Common myeloid progenitor, CD34-positive (primary cell): ENCODE results near the gene LMNTD2.
"Not testable (repeated sequence)": the region's sequence is repeated elsewhere in the genome, so short reads cannot be mapped to it uniquely, and the experiment has no call there.

Source experiments
- CTCF ChIA-PET: fragments of 350-600 bp; sonication (Branson Sonifier 250); formaldehyde crosslinking; loops from one replicate; lab custom pipeline; 2021; ENCODE audit warnings: antibody characterized with exemption; lab: Charles Lee
- POLR2A ChIA-PET: fragments of 350-600 bp; sonication (Branson Sonifier 250); formaldehyde crosslinking; loops from one replicate; lab custom pipeline; 2021; ENCODE audit warnings: antibody characterized with exemption; lab: Charles Lee
- DNase-seq, 3 donors: peaks; one replicate each; pipeline versions ENCODE4 v3.0.0 to v3.0.0-alpha.2; 2013
- H3K27ac ChIP-seq, 2 experiments: 1 replicate in 1 of 2; 2 replicates in 1 of 2; pipeline ENCODE4 v1.7.0; 2013; ENCODE audit warnings: inconsistent platforms in 2 of 2, low read length in 2 of 2, mild to moderate bottlenecking in 2 of 2, low read depth in 1 of 2, moderate library complexity in 1 of 2; ENCODE audit not compliant: severe bottlenecking in 2 of 2, insufficient read depth in 1 of 2, poor library complexity in 1 of 2
- H3K27me3 ChIP-seq, 5 experiments: replicated peaks in 2 of 5; 1 replicate in 3 of 5; 2 replicates in 2 of 5; pipeline versions ENCODE4 v1.6.1 to v1.7.0; 2013; ENCODE audit warnings: low read length in 4 of 5, mild to moderate bottlenecking in 2 of 5, moderate library complexity in 2 of 5, inconsistent platforms in 1 of 5; ENCODE audit not compliant: insufficient read depth in 5 of 5, control insufficient read depth in 4 of 5
- H3K36me3 ChIP-seq, 4 experiments: 1 replicate in 2 of 4; 2 replicates in 2 of 4; pipeline versions ENCODE4 v1.6.1 to v1.7.0; 2013; ENCODE audit warnings: low read length in 3 of 4, control low read depth in 1 of 4, mild to moderate bottlenecking in 1 of 4; ENCODE audit not compliant: control insufficient read depth in 4 of 4, insufficient read depth in 4 of 4
- H3K4me1 ChIP-seq, 4 experiments: 1 replicate in 3 of 4; 2 replicates in 1 of 4; pipeline versions ENCODE4 v1.6.1 to v1.7.1; 2013; ENCODE audit warnings: low read length in 3 of 4, mild to moderate bottlenecking in 3 of 4, control low read depth in 1 of 4, inconsistent platforms in 1 of 4, moderate library complexity in 1 of 4; ENCODE audit not compliant: control insufficient read depth in 4 of 4, insufficient read depth in 4 of 4; ENCODE audit errors: control extremely low read depth in 1 of 4
- H3K4me3 ChIP-seq, 7 experiments: 1 replicate in 4 of 7; 2 replicates in 3 of 7; pipeline versions ENCODE4 v1.5.1 to v1.7.0; 2013; ENCODE audit warnings: mild to moderate bottlenecking in 7 of 7, low read length in 6 of 7, moderate library complexity in 6 of 7, inconsistent platforms in 2 of 7, low read depth in 2 of 7, control low read depth in 1 of 7; ENCODE audit not compliant: insufficient read depth in 4 of 7, control insufficient read depth in 1 of 7; ENCODE audit errors: extremely low read depth in 1 of 7
- H3K9me3 ChIP-seq, 5 experiments: 1 replicate in 4 of 5; 2 replicates in 1 of 5; pipeline versions ENCODE4 v1.6.1 to v1.7.1; 2013; ENCODE audit warnings: low read length in 4 of 5, mild to moderate bottlenecking in 2 of 5, inconsistent platforms in 1 of 5, low read depth in 1 of 5, moderate library complexity in 1 of 5; ENCODE audit not compliant: control insufficient read depth in 4 of 5, insufficient read depth in 2 of 5; ENCODE audit errors: control extremely low read depth in 1 of 5
- WGBS: methylation state at CpG from one replicate; pipeline ENCODE4 v1.1.5; 2013; ENCODE audit not compliant: insufficient coverage; 5-methylcytosine and 5-hydroxymethylcytosine counted together

LMNTD2 gene

GRCh38 chr11:521177-521688 lies 39.3 kb downstream of the LMNTD2 start:
- no peak for DNase-seq
- ChIA-PET CTCF (no interaction called here), POLR2A (no interaction called here)
- H3K27ac ChIP-seq = no peak overlapping the region
- peaks cover 0 to 2% (median 0%) of the 10 kb centered on the region in 4 experiments for H3K36me3 ChIP-seq
- WGBS = 98% methylated on average over 6 of the region's 10 CpGs
- H3K9me3 ChIP-seq = peaks cover 0 to 6% (median 3%) of the 10 kb centered on the region in 5 experiments
- H3K4me1 ChIP-seq = peaks cover 0 to 4% (median 3%) of the 10 kb centered on the region in 4 experiments
- H3K27me3 ChIP-seq = no peaks in the 10 kb centered on the region
- no peak overlapping the region for H3K4me3 ChIP-seq

- WGBS = 97% methylated on average over 39 of the region's 39 CpGs
- peak in 2 of 3 donors; percentile 50 to 57 for DNase-seq
- ChIA-PET CTCF (interaction anchor here (1.1 kb wide), 2 partner anchors 11 to 12 kb away, joined by 3 read pairs; no protein-coding TSS in a partner anchor), POLR2A (no interaction called here)
- H3K4me1 ChIP-seq = peaks cover 0 to 4% (median 3%) of the 10 kb centered on the region in 4 experiments
- no peaks in the 10 kb centered on the region for H3K27me3 ChIP-seq
- peaks cover 0 to 2% (median 0%) of the 10 kb centered on the region in 4 experiments for H3K36me3 ChIP-seq
- no peak overlapping the region for H3K4me3 ChIP-seq
- no peak overlapping the region for H3K27ac ChIP-seq
- peaks cover 0 to 6% (median 4%) of the 10 kb centered on the region in 5 experiments for H3K9me3 ChIP-seq
Observed at GRCh38 chr11:520428-521176, 39.9 kb downstream of the LMNTD2 start.

GRCh38 chr11:518463-519202 lies 41.9 kb downstream of the LMNTD2 start:
- H3K4me1 ChIP-seq = peaks cover 0 to 4% (median 3%) of the 10 kb centered on the region in 4 experiments
- peaks cover 0 to 3% (median under 1%) of the 10 kb centered on the region in 4 experiments for H3K36me3 ChIP-seq
- H3K9me3 ChIP-seq = peaks cover 0 to 6% (median 4%) of the 10 kb centered on the region in 5 experiments
- POLR2A ChIA-PET = no interaction called here
- no peaks in the 10 kb centered on the region for H3K27me3 ChIP-seq
- 12% methylated on average over 58 of the region's 74 CpGs for WGBS
- CTCF ChIA-PET = interaction anchor here (0.9 to 1.6 kb wide), 7 partner anchors 8 to 21 kb away, joined by 3 to 9 read pairs (median 5); no protein-coding TSS in a partner anchor
- no peak overlapping the region for H3K27ac ChIP-seq
- H3K4me3 ChIP-seq = peak overlapping the region in 5 of 7 experiments; percentile 22 to 73 (median 44)
- DNase-seq = peak; percentile 88 to 97 (median 97)

GRCh38 chr11:516918-517685 lies 43.4 kb downstream of the LMNTD2 start:
- CTCF ChIA-PET = interaction anchor here (1.1 to 1.5 kb wide), 2 partner anchors 12 to 112 kb away, joined by 3 to 5 read pairs; no protein-coding TSS in a partner anchor

GRCh38 chr11:516400-516799 lies 44.1 kb downstream of the LMNTD2 start:
- Histone ChIP-seq H3K36me3 (peaks cover 0 to 5% (median 2%) of the 10 kb centered on the region in 4 experiments), H3K9me3 (peaks cover 0 to 6% (median 4%) of the 10 kb centered on the region in 5 experiments), H3K27me3 (no peaks in the 10 kb centered on the region), H3K4me3 (no peak overlapping the region), H3K27ac (no peak overlapping the region), H3K4me1 (peaks cover 0 to 4% (median 3%) of the 10 kb centered on the region in 4 experiments)
- no peak for DNase-seq
- POLR2A ChIA-PET = no interaction called here
- 100% methylated on average over 1 of the region's 4 CpGs for WGBS
- CTCF ChIA-PET = interaction anchor here (1.1 to 1.3 kb wide), 2 partner anchors 18 to 111 kb away, joined by 3 to 6 read pairs; no protein-coding TSS in a partner anchor

More at GRCh38 chr11:516918-517685, 43.4 kb downstream of the LMNTD2 start:
- H3K9me3 ChIP-seq, H3K4me3 ChIP-seq, H3K36me3 ChIP-seq, H3K27me3 ChIP-seq, H3K27ac ChIP-seq, POLR2A ChIA-PET, H3K4me1 ChIP-seq, DNase-seq: not testable (repeated sequence)
- 98% methylated on average over 40 of the region's 43 CpGs for WGBS

GRCh38 chr11:515131-515530 lies 45.4 kb downstream of the LMNTD2 start:
- CTCF ChIA-PET = interaction anchor here (1.3 kb wide), 1 partner anchor 17 kb away, joined by 6 read pairs; no protein-coding TSS in a partner anchor
- 100% methylated on average over 6 of the region's 6 CpGs for WGBS
- Histone ChIP-seq H3K27me3 (no peaks in the 10 kb centered on the region), H3K4me3 (no peak overlapping the region), H3K27ac (no peak overlapping the region), H3K36me3 (peaks cover 0 to 5% (median 3%) of the 10 kb centered on the region in 4 experiments), H3K4me1 (peaks cover 0 to 4% (median 3%) of the 10 kb centered on the region in 4 experiments), H3K9me3 (peaks cover 0 to 6% (median 4%) of the 10 kb centered on the region in 5 experiments)
- no peak for DNase-seq
- POLR2A ChIA-PET = no interaction called here
